Endodermal cell (in vitro differentiated cells): ENCODE results near the gene CSNK1G1. TPM values are rescaled to one million over a fixed set of nuclear protein-coding genes. Genes with fewer than 3 reads are reported as not detected.
"Not testable (repeated sequence)": the region's sequence is repeated elsewhere in the genome, so short reads cannot be mapped to it uniquely, and the experiment has no call there.

Experiments used
- DNase-seq: peaks from one replicate; pipeline ENCODE4 v3.0.0-alpha.2; 2017
- H3K27ac ChIP-seq: 2 replicates; pipeline ENCODE4 v1.5.1; 2013; ENCODE audit warnings: mild to moderate bottlenecking, low read depth, low read length, moderate library complexity
- H3K27me3 ChIP-seq: 2 replicates; pipeline ENCODE4 v1.6.1; 2013; ENCODE audit warnings: mild to moderate bottlenecking, low read length, moderate library complexity; ENCODE audit not compliant: insufficient read depth, control insufficient read depth, poor library complexity, severe bottlenecking
- H3K36me3 ChIP-seq: 2 replicates; pipeline ENCODE4 v1.7.0; 2013; ENCODE audit warnings: mild to moderate bottlenecking, low read length, moderate library complexity; ENCODE audit not compliant: control insufficient read depth, insufficient read depth
- H3K4me1 ChIP-seq: one replicate; pipeline ENCODE4 v1.7.0; 2013; ENCODE audit warnings: low read length; ENCODE audit not compliant: control insufficient read depth, insufficient read depth
- H3K4me3 ChIP-seq: 2 replicates; pipeline ENCODE4 v1.5.1; 2013; ENCODE audit warnings: mild to moderate bottlenecking, low read length, moderate library complexity
- H3K9ac ChIP-seq: 2 replicates; pipeline ENCODE4 v1.6.1; 2013; ENCODE audit warnings: mild to moderate bottlenecking, low read length, moderate library complexity; ENCODE audit not compliant: poor library complexity, severe bottlenecking; ENCODE audit errors: extremely low read depth
- H3K9me3 ChIP-seq: 2 replicates; pipeline ENCODE4 v1.6.1; 2013; ENCODE audit warnings: mild to moderate bottlenecking, low read length, moderate library complexity; ENCODE audit not compliant: control insufficient read depth
- H3K27ac Mint-ChIP-seq: 2 replicates; pipeline ENCODE4 v1.8.0; 2020; ENCODE audit warnings: mixed read lengths
- H3K27me3 Mint-ChIP-seq: 2 replicates; pipeline ENCODE4 v1.8.0; 2021; ENCODE audit warnings: mild to moderate bottlenecking, mixed read lengths; ENCODE audit not compliant: insufficient read depth
- H3K36me3 Mint-ChIP-seq: 2 replicates; pipeline ENCODE4 v1.8.0; 2020; ENCODE audit warnings: low read depth, mixed read lengths
- H3K4me1 Mint-ChIP-seq: 2 replicates; pipeline ENCODE4 v1.8.0; 2020; ENCODE audit warnings: mixed read lengths
- H3K4me3 Mint-ChIP-seq: 2 replicates; pipeline ENCODE4 v1.8.0; 2020; ENCODE audit warnings: mild to moderate bottlenecking, moderate library complexity, mixed read lengths
- H3K9me3 Mint-ChIP-seq: 2 replicates; pipeline ENCODE4 v1.8.0; 2020; ENCODE audit warnings: mild to moderate bottlenecking, mixed read lengths
- WGBS, 2 experiments: methylation state at CpG; one replicate each; pipeline versions ENCODE4 v1.1.5 to v1.1.7; 2013; ENCODE audit warnings: missing lambda C conversion rate in 2 of 2, mixed read lengths in 1 of 2; ENCODE audit not compliant: insufficient coverage in 1 of 2, insufficient read length in 1 of 2; 5-methylcytosine and 5-hydroxymethylcytosine counted together
- total RNA-seq, 2 donors: library from RNA; stranded (reverse); fragmentation: NEBNext Ultra II Directional in 1 of 2; extraction: Animal tissue kit (Norgen Biotek cat#: 25700) in 1 of 2; gene quantifications; 2 replicates in 1 of 2; 3 replicates in 1 of 2; pipeline ENCODE4 v1.2.1, GENCODE V29; 2021
- TF ChIP-seq, protein P1 (sequence below): fragments of 200-600 bp; sonication (generic); conservative IDR thresholded peaks from 2 replicates; pipeline ENCODE4 v1.5.0; 2021; ENCODE audit warnings: antibody characterized with exemption, mild to moderate bottlenecking

The CSNK1G1 gene
- total RNA-seq, 2 donors from 2014 or later: 24.5 to 31.4 TPM

- H3K9me3 Mint-ChIP-seq: peaks cover 25% of the 10 kb centered on the region
- peaks cover 39% of the 10 kb centered on the region for H3K36me3 Mint-ChIP-seq
- DNase-seq: no peak
- H3K36me3 ChIP-seq: peaks cover 3% of the 10 kb centered on the region
- 100% methylated on average over 1 of the region's 1 CpG for WGBS, 2 experiments
- no peaks in the 10 kb centered on the region for H3K4me1 ChIP-seq
- H3K9me3 ChIP-seq: peaks cover 17% of the 10 kb centered on the region
- no peak overlapping the region for H3K4me3 Mint-ChIP-seq
- no peaks in the 10 kb centered on the region for H3K27me3 Mint-ChIP-seq
- H3K27ac ChIP-seq: no peak overlapping the region
- H3K4me1 Mint-ChIP-seq: peaks cover 6% of the 10 kb centered on the region
- no peak overlapping the region for H3K27ac Mint-ChIP-seq
- no peaks in the 10 kb centered on the region for H3K27me3 ChIP-seq
- TF ChIP-seq, protein P1, sequence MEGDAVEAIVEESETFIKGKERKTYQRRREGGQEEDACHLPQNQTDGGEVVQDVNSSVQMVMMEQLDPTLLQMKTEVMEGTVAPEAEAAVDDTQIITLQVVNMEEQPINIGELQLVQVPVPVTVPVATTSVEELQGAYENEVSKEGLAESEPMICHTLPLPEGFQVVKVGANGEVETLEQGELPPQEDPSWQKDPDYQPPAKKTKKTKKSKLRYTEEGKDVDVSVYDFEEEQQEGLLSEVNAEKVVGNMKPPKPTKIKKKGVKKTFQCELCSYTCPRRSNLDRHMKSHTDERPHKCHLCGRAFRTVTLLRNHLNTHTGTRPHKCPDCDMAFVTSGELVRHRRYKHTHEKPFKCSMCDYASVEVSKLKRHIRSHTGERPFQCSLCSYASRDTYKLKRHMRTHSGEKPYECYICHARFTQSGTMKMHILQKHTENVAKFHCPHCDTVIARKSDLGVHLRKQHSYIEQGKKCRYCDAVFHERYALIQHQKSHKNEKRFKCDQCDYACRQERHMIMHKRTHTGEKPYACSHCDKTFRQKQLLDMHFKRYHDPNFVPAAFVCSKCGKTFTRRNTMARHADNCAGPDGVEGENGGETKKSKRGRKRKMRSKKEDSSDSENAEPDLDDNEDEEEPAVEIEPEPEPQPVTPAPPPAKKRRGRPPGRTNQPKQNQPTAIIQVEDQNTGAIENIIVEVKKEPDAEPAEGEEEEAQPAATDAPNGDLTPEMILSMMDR: no peak
- no peak overlapping the region for H3K9ac ChIP-seq
- H3K4me3 ChIP-seq: no peak overlapping the region
These were observed 88.5 kb downstream of the CSNK1G1 start for GRCh38 chr15:64267331-64267973.

- DNase-seq, H3K9ac ChIP-seq, H3K4me1 Mint-ChIP-seq, H3K9me3 ChIP-seq, H3K36me3 ChIP-seq, H3K4me1 ChIP-seq, H3K27ac ChIP-seq, H3K27me3 Mint-ChIP-seq, H3K27ac Mint-ChIP-seq, H3K4me3 ChIP-seq, H3K27me3 ChIP-seq, H3K4me3 Mint-ChIP-seq: not testable (repeated sequence)
- peaks cover 18% of the 10 kb centered on the region for H3K9me3 Mint-ChIP-seq
- WGBS, 2 experiments: 100% methylated on average over 1 of the region's 1 CpG
- peaks cover 24% of the 10 kb centered on the region for H3K36me3 Mint-ChIP-seq
These were observed 90.8 kb downstream of the CSNK1G1 start for GRCh38 chr15:64265188-64265587.

GRCh38 chr15:64264502-64264901 is 91.5 kb downstream of the CSNK1G1 start:
- Histone ChIP-seq H3K9ac (no peak overlapping the region), H3K27me3 (no peaks in the 10 kb centered on the region), H3K36me3 (peaks cover 9% of the 10 kb centered on the region), H3K9me3 (peaks cover 7% of the 10 kb centered on the region), H3K4me1 (no peaks in the 10 kb centered on the region), H3K27ac (no peak overlapping the region), H3K4me3 (no peak overlapping the region)
- no peak for DNase-seq
- Mint-ChIP-seq H3K9me3 (peaks cover 18% of the 10 kb centered on the region), H3K36me3 (peaks cover 22% of the 10 kb centered on the region), H3K4me3 (no peak overlapping the region), H3K27ac (no peak overlapping the region), H3K27me3 (no peaks in the 10 kb centered on the region), H3K4me1 (peaks cover 4% of the 10 kb centered on the region)
- WGBS, 2 experiments: 96% methylated on average over 4 of the region's 4 CpGs; no CpG with 5 or more reads in 1 of the 2 experiments
- TF ChIP-seq, protein P1: no peak

- Mint-ChIP-seq H3K27ac (no peak overlapping the region), H3K4me3 (no peak overlapping the region), H3K27me3 (no peaks in the 10 kb centered on the region), H3K36me3 (peaks cover 19% of the 10 kb centered on the region), H3K4me1 (peaks cover 4% of the 10 kb centered on the region), H3K9me3 (peaks cover 18% of the 10 kb centered on the region)
- TF ChIP-seq, protein P1: no peak
- Histone ChIP-seq H3K9me3 (peaks cover 7% of the 10 kb centered on the region), H3K27me3 (no peaks in the 10 kb centered on the region), H3K4me3 (no peak overlapping the region), H3K4me1 (no peaks in the 10 kb centered on the region), H3K36me3 (peaks cover 9% of the 10 kb centered on the region), H3K27ac (no peak overlapping the region), H3K9ac (no peak overlapping the region)
- 75 to 99% methylated on average over 1 to 2 of the region's 2 CpGs for WGBS, 2 experiments
- no peak for DNase-seq
These were observed 92.4 kb downstream of the CSNK1G1 start for GRCh38 chr15:64263567-64263966.
